Mammary epithelial cell (primary cell): Measurements from ENCODE around the gene E2F6.

Source experiments
- CTCF ChIP-seq, 2 donors: IDR thresholded peaks in 1 of 2; conservative IDR thresholded peaks in 1 of 2; 2 replicates each; pipeline ENCODE4 v1.5.1; 2011 to 2012; ENCODE audit warnings: inconsistent platforms in 2 of 2, low read length in 2 of 2, mild to moderate bottlenecking in 2 of 2, control low read depth in 1 of 2, low read depth in 1 of 2; ENCODE audit not compliant: insufficient read depth in 1 of 2; ENCODE audit errors: extremely low read depth in 1 of 2
- EZH2 ChIP-seq: IDR thresholded peaks from 2 replicates; pipeline ENCODE4 v1.6.1; 2012; ENCODE audit warnings: low read length, inconsistent platforms, borderline replicate concordance

DNA sequence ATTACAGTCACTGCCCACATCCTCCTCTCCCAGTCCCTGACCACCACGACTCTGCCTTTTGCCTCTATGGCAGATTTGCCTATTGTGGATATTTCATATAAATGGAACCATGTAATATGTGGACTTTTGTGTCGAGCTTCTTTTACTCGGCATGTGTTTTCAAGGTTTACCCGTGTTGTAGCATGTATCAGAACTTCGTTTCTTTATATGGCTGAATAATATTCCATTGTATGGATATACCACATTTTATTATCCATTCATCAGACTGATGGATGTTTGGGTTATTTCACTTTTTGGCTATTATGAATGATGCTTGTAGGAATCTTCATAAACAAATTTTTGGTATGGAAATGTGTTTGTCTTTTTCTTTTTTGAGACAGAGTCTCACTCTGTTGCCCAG is 24.2 kb upstream of the E2F6 start:
- TF ChIP-seq CTCF (conservative IDR thresholded peaks at IDR 0.05 in 1 of 2, IDR thresholded peaks at IDR 0.05 in 1 of 2; ENCODE audit: extremely low read depth in 1 of 2, insufficient read depth in 1 of 2, low read depth in 1 of 2, low read length in 2 of 2) (no peak), EZH2 (no peak)
